Left ventricle myocardium inferior (tissue), 1 donor: ENCODE data around the gene LGALS14. TPM values are rescaled to one million over a fixed set of nuclear protein-coding genes. Genes with fewer than 3 reads are reported as not detected.

Source experiments
- DNase-seq: peaks from one replicate; pipeline ENCODE4 v3.0.0-alpha.2; 2020
- H3K27ac ChIP-seq: fragments of 200-600 bp; replicated peaks from 2 replicates; pipeline ENCODE4 v1.8.0; 2021
- H3K27me3 ChIP-seq: fragments of 200-600 bp; 2 replicates; pipeline ENCODE4 v1.8.0; 2021; ENCODE audit warnings: low read depth
- H3K36me3 ChIP-seq: fragments of 200-600 bp; 2 replicates; pipeline ENCODE4 v1.8.0; 2021
- H3K4me1 ChIP-seq: fragments of 200-600 bp; 2 replicates; pipeline ENCODE4 v1.8.0; 2021
- H3K4me3 ChIP-seq: fragments of 200-600 bp; 2 replicates; pipeline ENCODE4 v1.8.0; 2021; ENCODE audit warnings: mild to moderate bottlenecking, moderate library complexity
- H3K9me3 ChIP-seq: fragments of 200-600 bp; replicated peaks from 2 replicates; pipeline ENCODE4 v1.8.0; 2021
- CTCF ChIP-seq: fragments of 200-600 bp; IDR thresholded peaks from 2 replicates; pipeline ENCODE4 v1.8.0; 2021; ENCODE audit warnings: antibody characterized with exemption, mild to moderate bottlenecking, borderline replicate concordance
- intact Hi-C: fragments of 100-400 bp; cut with micrococcal nuclease; formaldehyde crosslinking; loops from one replicate; pipeline ENCODE4 v1.11.0; 2022
- total RNA-seq: library from RNA; stranded (reverse); fragmentation: NEBNext Ultra II Directional; extraction: Animal tissue kit (Norgen Biotek cat#: 25700); gene quantifications from one replicate; pipeline ENCODE4 v1.2.1, GENCODE V29; 2021
- donor health status: DM: no; HTN: yes; CAD: no; lungs with severe emphysema.

The LGALS14 gene
- total RNA-seq, 1 donor from 2014 or later: not detected

GRCh38 chr19:39698535-39698934, 5.7 kb upstream of the LGALS14 start:
- no peaks in the 10 kb centered on the region for H3K36me3 ChIP-seq
- no peak overlapping the region for H3K4me3 ChIP-seq
- H3K27me3 ChIP-seq: peaks cover 93% of the 10 kb centered on the region
- no peaks in the 10 kb centered on the region for H3K9me3 ChIP-seq
- H3K27ac ChIP-seq: no peak overlapping the region
- TF ChIP-seq CTCF: no peak
- DNase-seq: no peak
- no peaks in the 10 kb centered on the region for H3K4me1 ChIP-seq
- intact Hi-C loops: no loop called here

- no peaks in the 10 kb centered on the region for H3K4me1 ChIP-seq
- no peak overlapping the region for H3K27ac ChIP-seq
- no peak for TF ChIP-seq CTCF
- no peaks in the 10 kb centered on the region for H3K36me3 ChIP-seq
- peaks cover 80% of the 10 kb centered on the region for H3K27me3 ChIP-seq
- no peak overlapping the region for H3K4me3 ChIP-seq
- no peaks in the 10 kb centered on the region for H3K9me3 ChIP-seq
- intact Hi-C loops: no loop called here
- no peak for DNase-seq
These were observed 3.0 kb upstream of the LGALS14 start for GRCh38 chr19:39701291-39701690.

- no peaks in the 10 kb centered on the region for H3K9me3 ChIP-seq
- intact Hi-C loops: no loop called here
- no peak overlapping the region for H3K27ac ChIP-seq
These were observed 1.4 kb downstream of the LGALS14 start for GRCh38 chr19:39705578-39706188.

GRCh38 chr19:39708594-39708993, 4.3 kb downstream of the LGALS14 start:
- no peak for TF ChIP-seq CTCF
- Histone ChIP-seq H3K4me3 (no peak overlapping the region), H3K27ac (no peak overlapping the region), H3K9me3 (no peaks in the 10 kb centered on the region), H3K36me3 (no peaks in the 10 kb centered on the region), H3K27me3 (peaks cover 39% of the 10 kb centered on the region), H3K4me1 (no peaks in the 10 kb centered on the region)
- intact Hi-C loops: no loop called here
- no peak for DNase-seq

More at GRCh38 chr19:39705578-39706188, 1.4 kb downstream of the LGALS14 start:
- no peak overlapping the region for H3K4me3 ChIP-seq
- DNase-seq: no peak
- H3K36me3 ChIP-seq: no peaks in the 10 kb centered on the region
- no peak for TF ChIP-seq CTCF
- peaks cover 66% of the 10 kb centered on the region for H3K27me3 ChIP-seq
- no peaks in the 10 kb centered on the region for H3K4me1 ChIP-seq

- TF ChIP-seq CTCF: no peak
- Histone ChIP-seq H3K9me3 (no peaks in the 10 kb centered on the region), H3K27ac (no peak overlapping the region), H3K4me1 (no peaks in the 10 kb centered on the region), H3K36me3 (no peaks in the 10 kb centered on the region), H3K4me3 (no peak overlapping the region), H3K27me3 (peaks cover 32% of the 10 kb centered on the region)
- no peak for DNase-seq
- intact Hi-C loops: no loop called here
These were observed 5.0 kb downstream of the LGALS14 start for GRCh38 chr19:39709026-39709872.
